ENCODE measurements around the gene GRSF1. TPM values are rescaled to one million over a fixed set of nuclear protein-coding genes. Genes with fewer than 3 reads are reported as not detected.

Gene GRSF1
- total RNA-seq, 1 experiment from 2014 or later = 98.5 TPM

GRCh38 chr4:70816894-70817293, 22.8 kb downstream of the GRSF1 start:
- ATAC-seq = no peak
- ChIA-PET POLR2A (no interaction called here), CTCF (no interaction called here)
- no peaks in the 10 kb centered on the region for H3K27me3 Mint-ChIP-seq (ENCODE audit: low read depth)
- DNase-seq (ENCODE audit: low spot score) = no peak
- TF ChIP-seq SMAD3 (CRISPR knock-in tag; IDR thresholded peaks at IDR 0.05; ENCODE audit: borderline replicate concordance) (no peak), ZNF138 (CRISPR knock-in tag; conservative IDR thresholded peaks at IDR 0.05) (no peak), ZNF512 (CRISPR knock-in tag; IDR thresholded peaks at IDR 0.05; ENCODE audit: borderline replicate concordance) (no peak), ZNF232 (CRISPR knock-in tag; IDR thresholded peaks at IDR 0.05) (no peak), ESRRA (CRISPR knock-in tag; IDR thresholded peaks at IDR 0.05; ENCODE audit: borderline replicate concordance) (no peak), SP1 (CRISPR knock-in tag; conservative IDR thresholded peaks at IDR 0.05) (no peak), ZMAT4 (CRISPR knock-in tag; IDR thresholded peaks at IDR 0.05) (no peak), ETV6 (CRISPR knock-in tag; IDR thresholded peaks at IDR 0.05) (no peak), NR3C1 (CRISPR knock-in tag; conservative IDR thresholded peaks at IDR 0.05; ENCODE audit: low read depth) (no peak), RELA (CRISPR knock-in tag; IDR thresholded peaks at IDR 0.05; ENCODE audit: borderline replicate concordance) (no peak), ZBTB21 (CRISPR knock-in tag; IDR thresholded peaks at IDR 0.05; ENCODE audit: borderline replicate concordance) (no peak), ATF2 (CRISPR knock-in tag; IDR thresholded peaks at IDR 0.05; ENCODE audit: borderline replicate concordance, low read depth) (no peak), TP53 (CRISPR knock-in tag; IDR thresholded peaks at IDR 0.05) (no peak), EMX1 (CRISPR knock-in tag; IDR thresholded peaks at IDR 0.05) (no peak), ATF6 (CRISPR knock-in tag; IDR thresholded peaks at IDR 0.05) (no peak), ZNF317 (CRISPR knock-in tag; IDR thresholded peaks at IDR 0.05; ENCODE audit: borderline replicate concordance, low read depth) (no peak), USF2 (CRISPR knock-in tag; IDR thresholded peaks at IDR 0.05) (no peak), AFF4 (CRISPR knock-in tag; IDR thresholded peaks at IDR 0.05; ENCODE audit: borderline replicate concordance) (no peak)
- H3K4me3 Mint-ChIP-seq = no peak overlapping the region
- no peaks in the 10 kb centered on the region for H3K9me3 Mint-ChIP-seq
- no peaks in the 10 kb centered on the region for H3K4me1 Mint-ChIP-seq
- H3K27ac Mint-ChIP-seq = no peak overlapping the region
- peaks cover 31% of the 10 kb centered on the region for H3K36me3 Mint-ChIP-seq
